IMR-90 (cell line): Measurements from ENCODE around the gene INSR. TPM values are rescaled to one million over a fixed set of nuclear protein-coding genes. Genes with fewer than 3 reads are reported as not detected.

ENCODE experiments used
- ATAC-seq: fragments of 200-7000 bp; cut with Tn5 transposase; 2 replicates; pipeline ENCODE4 v1.9.1; 2020; ENCODE audit warnings: low read depth, mild to moderate bottlenecking, moderate library complexity
- BruUV-seq: library from RNA; stranded (reverse); fragments of 400-500 nt; replicated peaks from 2 replicates; lab custom pipeline; 2021; lab: Mats Ljungman, UMichigan
- CTCF ChIA-PET: fragments of 300-600 bp; formaldehyde crosslinking; extraction: SDS; loops from one replicate; lab custom pipeline; 2021; ENCODE audit warnings: antibody characterized with exemption; lab: Yijun Ruan, JAX
- POLR2A ChIA-PET: fragments of 300-600 bp; sonication (Branson Sonifier 250); formaldehyde crosslinking; loops from one replicate; lab custom pipeline; 2022; ENCODE audit warnings: antibody characterized with exemption; ENCODE audit not compliant: unreplicated experiment; lab: Charles Lee
- DNase-seq: peaks from one replicate; pipeline ENCODE4 v3.0.0; 2013
- H2AFZ ChIP-seq: replicated peaks from 2 replicates; pipeline ENCODE3; 2013; ENCODE audit warnings: low read length, mild to moderate bottlenecking; ENCODE audit not compliant: poor library complexity
- H2AK5ac ChIP-seq: 2 replicates; pipeline ENCODE4 v1.6.1; 2013; ENCODE audit warnings: low read depth, low read length, inconsistent platforms
- H2AK9ac ChIP-seq: replicated peaks from 2 replicates; pipeline ENCODE3; 2013; ENCODE audit warnings: mild to moderate bottlenecking, low read depth, low read length, moderate library complexity; ENCODE audit not compliant: poor library complexity
- H2BK120ac ChIP-seq: 2 replicates; pipeline ENCODE4 v1.6.1; 2013; ENCODE audit warnings: low read depth, low read length, inconsistent platforms
- H2BK15ac ChIP-seq: 3 replicates; pipeline ENCODE4 v1.6.1; 2013; ENCODE audit warnings: low read depth, low read length, inconsistent platforms
- H2BK20ac ChIP-seq: 2 replicates; pipeline ENCODE4 v1.6.1; 2013; ENCODE audit warnings: low read depth, mild to moderate bottlenecking, inconsistent platforms, low read length, moderate library complexity
- H2BK5ac ChIP-seq: 2 replicates; pipeline ENCODE4 v1.6.1; 2013; ENCODE audit warnings: mild to moderate bottlenecking, low read depth, low read length, inconsistent platforms; ENCODE audit not compliant: poor library complexity, severe bottlenecking
- H3K14ac ChIP-seq: replicated peaks from 2 replicates; pipeline ENCODE4 v1.6.1; 2013; ENCODE audit warnings: low read depth, low read length, inconsistent platforms
- H3K18ac ChIP-seq: 2 replicates; pipeline ENCODE4 v1.6.1; 2013; ENCODE audit warnings: low read depth, low read length, control low read depth
- H3K23ac ChIP-seq: 2 replicates; pipeline ENCODE4 v1.6.1; 2013; ENCODE audit warnings: low read depth, low read length, inconsistent platforms
- H3K27ac ChIP-seq: 2 replicates; pipeline ENCODE4 v1.5.1; 2013; ENCODE audit warnings: mild to moderate bottlenecking, control low read depth, low read length; ENCODE audit not compliant: insufficient read depth
- H3K27me3 ChIP-seq: 2 replicates; pipeline ENCODE4 v1.6.1; 2013; ENCODE audit warnings: low read length; ENCODE audit not compliant: control insufficient read depth, insufficient read depth
- H3K36me3 ChIP-seq: 2 replicates; pipeline ENCODE4 v1.6.1; 2013; ENCODE audit warnings: low read length, mixed read lengths; ENCODE audit not compliant: control insufficient read depth, insufficient read depth
- H3K4ac ChIP-seq: 2 replicates; pipeline ENCODE4 v1.6.1; 2013; ENCODE audit warnings: low read depth, low read length, inconsistent platforms
- H3K4me1 ChIP-seq: 2 replicates; pipeline ENCODE4 v1.6.1; 2013; ENCODE audit warnings: low read length, mixed read lengths; ENCODE audit not compliant: control insufficient read depth, insufficient read depth
- H3K4me2 ChIP-seq: 2 replicates; pipeline ENCODE4 v1.6.1; 2013; ENCODE audit warnings: low read depth, mild to moderate bottlenecking, control low read depth, low read length, moderate library complexity
- H3K4me3 ChIP-seq: 2 replicates; pipeline ENCODE4 v1.5.1; 2013; ENCODE audit warnings: low read depth, mild to moderate bottlenecking, control low read depth, low read length, moderate library complexity; ENCODE audit not compliant: insufficient read depth
- H3K56ac ChIP-seq: 2 replicates; pipeline ENCODE4 v1.6.1; 2013; ENCODE audit warnings: low read length, inconsistent platforms; ENCODE audit not compliant: insufficient read depth; ENCODE audit errors: extremely low read depth
- H3K79me1 ChIP-seq, 2 experiments: 2 replicates each; pipeline ENCODE4 v1.6.1; 2013; ENCODE audit warnings: low read length in 2 of 2, inconsistent platforms in 1 of 2, low read depth in 1 of 2
- H3K9ac ChIP-seq: 2 replicates; pipeline ENCODE4 v1.6.1; 2013; ENCODE audit warnings: low read depth, low read length, control low read depth
- H3K9me1 ChIP-seq: 2 replicates; pipeline ENCODE4 v1.6.1; 2013; ENCODE audit warnings: low read length, inconsistent platforms; ENCODE audit not compliant: insufficient read depth
- H3K9me3 ChIP-seq: 2 replicates; pipeline ENCODE4 v1.6.1; 2013; ENCODE audit warnings: low read length; ENCODE audit not compliant: control insufficient read depth, insufficient read depth
- H4K20me1 ChIP-seq: 2 replicates; pipeline ENCODE4 v1.6.1; 2013; ENCODE audit warnings: low read length, inconsistent platforms; ENCODE audit not compliant: insufficient read depth
- H4K5ac ChIP-seq: 2 replicates; pipeline ENCODE4 v1.6.1; 2013; ENCODE audit warnings: mild to moderate bottlenecking, low read depth, low read length, control low read depth
- H4K8ac ChIP-seq, 2 experiments: 2 replicates each; pipeline ENCODE4 v1.6.1; 2013; ENCODE audit warnings: low read depth in 2 of 2, low read length in 2 of 2, control low read depth in 1 of 2, inconsistent platforms in 1 of 2
- H4K91ac ChIP-seq: 2 replicates; pipeline ENCODE4 v1.6.1; 2013; ENCODE audit warnings: low read depth, low read length, inconsistent platforms; ENCODE audit not compliant: insufficient read depth
- MXI1 ChIP-seq: IDR thresholded peaks from 2 replicates; pipeline ENCODE4 v1.6.1; 2012; ENCODE audit warnings: low read depth, mild to moderate bottlenecking, low read length, moderate library complexity, borderline replicate concordance
- POLR2A ChIP-seq: IDR thresholded peaks from 2 replicates; pipeline ENCODE4 v1.6.1; 2012; ENCODE audit warnings: mild to moderate bottlenecking, low read depth, low read length
- RCOR1 ChIP-seq: IDR thresholded peaks from 2 replicates; pipeline ENCODE4 v1.6.1; 2012; ENCODE audit warnings: mild to moderate bottlenecking, low read length, improper control_type of control experiment; ENCODE audit not compliant: insufficient replicate concordance
- WGBS, 2 experiments: methylation state at CpG; one replicate each; pipeline versions ENCODE4 v1.1.5 to v1.1.7; 2013; ENCODE audit warnings: missing lambda C conversion rate in 2 of 2; ENCODE audit not compliant: insufficient read length in 1 of 2; ENCODE audit errors: extremely low coverage in 2 of 2; 5-methylcytosine and 5-hydroxymethylcytosine counted together
- dilution Hi-C: fragments of 300-500 bp; cut with HindIII; formaldehyde crosslinking; loops from one replicate; pipeline ENCODE4 v1.14.3; 2018; ENCODE audit warnings: low sequenced_read_pairs; ENCODE audit not compliant: unreplicated experiment
- in situ Hi-C: fragments of 300-500 bp; cut with MboI; formaldehyde crosslinking; loops from 3 replicates; pipeline ENCODE4 v1.14.3; 2019; ENCODE audit warnings: low sequenced_read_pairs, inconsistent platforms, mixed read lengths
- intact Hi-C: fragments of 100-400 bp; cut with micrococcal nuclease; formaldehyde crosslinking; loops from 2 replicates; pipeline ENCODE4 v1.10.0; 2022
- polyA plus RNA-seq, 3 experiments: library from polyadenylated mRNA; depleted of rRNA; stranded (reverse); fragments of >200 nt; gene quantifications; 2 replicates each; pipeline ENCODE4 v1.2.3, GENCODE V29; 2012; ENCODE audit warnings: low replicate concordance in 1 of 3
- total RNA-seq: library from RNA; depleted of rRNA; stranded (reverse); fragments of >200 nt; gene quantifications from 2 replicates; pipeline ENCODE4 v1.2.3, GENCODE V29; 2012

Gene INSR
- total and polyA plus RNA-seq, 2 of the 4 experiments (the other 2 are of a cell fraction), result 2.8 to 7.9 TPM

- H2AFZ ChIP-seq, result peak overlapping the region; percentile 91
- H3K4me2 ChIP-seq, result peak overlapping the region; percentile 72
- no peaks in the 10 kb centered on the region; a peak in 1 of 4 replicates for H3K79me1 ChIP-seq
- no TSS peak for BruUV-seq
- H3K9me1 ChIP-seq, result no peaks in the 10 kb centered on the region
- H3K27me3 ChIP-seq, result no peaks in the 10 kb centered on the region
- DNase-seq, result peak; percentile 87
- H2AK9ac ChIP-seq, result peak overlapping the region; percentile 29
- H3K18ac ChIP-seq, result peak overlapping the region; percentile 89
- peak overlapping the region; percentile 95 for H3K27ac ChIP-seq
- TF ChIP-seq RCOR1 (no peak), MXI1 (no peak; the same call in 1 of the 2 replicates), POLR2A (0 out of 2 replicates have a peak, but pooled peaks have one; percentile 53)
- dilution Hi-C loops, result no loop called here
- in situ Hi-C loops, result no loop called here
- H3K56ac ChIP-seq, result peak overlapping the region; percentile 63
- CTCF ChIA-PET, result interaction anchor here (1.7 kb wide), 1 partner anchor 242 kb away, joined by 7 read pairs; no protein-coding TSS in a partner anchor
- H4K5ac ChIP-seq, result peak overlapping the region; percentile 94
- H3K4me1 ChIP-seq, result no peaks in the 10 kb centered on the region
- 0 out of 2 replicates have a peak overlapping the region, but pooled peaks have one; percentile 17 for H2AK5ac ChIP-seq
- peak overlapping the region; percentile 72 for H3K23ac ChIP-seq
- WGBS, 2 experiments, result 0% methylated on average over 21 of the region's 78 CpGs; no CpG with 5 or more reads in 1 of the 2 experiments
- H2BK5ac ChIP-seq, result peak overlapping the region; percentile 87
- peak overlapping the region; percentile 66 for H2BK120ac ChIP-seq
- intact Hi-C loops, result no loop called here
- H3K9me3 ChIP-seq, result peaks cover 12% of the 10 kb centered on the region
- peak overlapping the region; percentile 91 for H3K4me3 ChIP-seq
- H3K14ac ChIP-seq, result peak overlapping the region; percentile 89
- peak overlapping the region; percentile 13 to 84 for H4K8ac ChIP-seq
- peak overlapping the region; percentile 91 for H3K4ac ChIP-seq
- H3K9ac ChIP-seq, result peak overlapping the region; percentile 93
- H4K20me1 ChIP-seq, result no peaks in the 10 kb centered on the region
- H2BK15ac ChIP-seq, result no peak overlapping the region
- no peaks in the 10 kb centered on the region for H3K36me3 ChIP-seq
- POLR2A ChIA-PET, result no interaction called here
- H4K91ac ChIP-seq, result peak overlapping the region; percentile 61
- no peak overlapping the region for H2BK20ac ChIP-seq
- peak; percentile 95 for ATAC-seq
Measured at GRCh38 chr19:7098701-7099596, 195.3 kb downstream of the INSR start.
